ENCODE measurements around the gene TNNI3K.

TNNI3K gene

GRCh38 chr1:74570797-74571492, 335.8 kb downstream of the TNNI3K start:
- DNase-seq (ENCODE audit: low spot score): no peak

- no peak for DNase-seq (ENCODE audit: low spot score)
Observed at GRCh38 chr1:74571493-74571800, 336.3 kb downstream of the TNNI3K start.

- no peak for DNase-seq (ENCODE audit: low spot score)
Observed at GRCh38 chr1:74571891-74572290, 336.7 kb downstream of the TNNI3K start.

- DNase-seq (ENCODE audit: low spot score): no peak
Observed at GRCh38 chr1:74578101-74578500, 342.9 kb downstream of the TNNI3K start.

GRCh38 chr1:74579425-74579824, 344.2 kb downstream of the TNNI3K start:
- no peak for DNase-seq (ENCODE audit: low spot score)

- DNase-seq (ENCODE audit: low spot score): no peak
Observed at GRCh38 chr1:74583397-74583796, 348.2 kb downstream of the TNNI3K start.

GRCh38 chr1:74584185-74584584, 349.0 kb downstream of the TNNI3K start:
- DNase-seq (ENCODE audit: low spot score): no peak

- no peak for DNase-seq (ENCODE audit: low spot score)
Observed at GRCh38 chr1:74586253-74586897, 351.2 kb downstream of the TNNI3K start.

- no peak for DNase-seq (ENCODE audit: low spot score)
Observed at GRCh38 chr1:74587888-74588287, 352.7 kb downstream of the TNNI3K start.

GRCh38 chr1:74590288-74590687, 355.1 kb downstream of the TNNI3K start:
- DNase-seq (ENCODE audit: low spot score): no peak

GRCh38 chr1:74591949-74592348, 356.8 kb downstream of the TNNI3K start:
- no peak for DNase-seq (ENCODE audit: low spot score)

- no peak for DNase-seq (ENCODE audit: low spot score)
Observed at GRCh38 chr1:74592580-74593355, 357.6 kb downstream of the TNNI3K start.

Measured in left forelimb (tissue), 1 donor.